NCI-H128 (cell line): ENCODE measurements around the gene VN1R4.
A peak's percentile ranks its signal among the peaks of the same experiment; 100 is the strongest.
"Not testable (repeated sequence)": the region's sequence is repeated elsewhere in the genome, so short reads cannot be mapped to it uniquely, and the experiment has no call there.

ENCODE experiments used
- DNase-seq: peaks from one replicate; lab custom pipeline; 2025; ENCODE audit not compliant: unreplicated experiment; lab: John Stamatoyannopoulos, UW

Gene VN1R4, protein sequence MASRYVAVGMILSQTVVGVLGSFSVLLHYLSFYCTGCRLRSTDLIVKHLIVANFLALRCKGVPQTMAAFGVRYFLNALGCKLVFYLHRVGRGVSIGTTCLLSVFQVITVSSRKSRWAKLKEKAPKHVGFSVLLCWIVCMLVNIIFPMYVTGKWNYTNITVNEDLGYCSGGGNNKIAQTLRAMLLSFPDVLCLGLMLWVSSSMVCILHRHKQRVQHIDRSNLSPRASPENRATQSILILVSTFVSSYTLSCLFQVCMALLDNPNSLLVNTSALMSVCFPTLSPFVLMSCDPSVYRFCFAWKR

DNA sequence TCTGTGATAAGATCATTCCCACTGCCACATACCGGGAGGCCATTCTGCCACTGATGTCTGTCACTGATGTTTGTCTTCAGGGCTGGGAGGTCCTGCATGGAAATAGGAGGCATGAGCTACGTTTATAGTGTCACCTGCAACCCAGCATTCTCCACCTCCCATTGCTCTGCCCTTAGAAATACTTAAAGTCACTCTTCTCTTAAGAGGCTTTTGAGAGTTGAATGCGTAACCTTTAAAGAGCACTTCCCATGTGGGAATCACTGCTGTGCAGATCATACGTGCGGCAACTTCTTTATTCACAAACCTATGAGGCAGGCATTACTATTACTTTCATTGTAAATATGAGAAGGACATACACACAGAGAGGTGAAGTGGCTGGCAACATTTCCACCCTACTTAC, at the start of gene VN1R4:
Gene VN1R4, minus strand, starts transcription at position 101 of the 400 bp plus-strand sequence. Its CDS starts 58 bp downstream, at position 43.
- peak; percentile 6 for DNase-seq

DNA sequence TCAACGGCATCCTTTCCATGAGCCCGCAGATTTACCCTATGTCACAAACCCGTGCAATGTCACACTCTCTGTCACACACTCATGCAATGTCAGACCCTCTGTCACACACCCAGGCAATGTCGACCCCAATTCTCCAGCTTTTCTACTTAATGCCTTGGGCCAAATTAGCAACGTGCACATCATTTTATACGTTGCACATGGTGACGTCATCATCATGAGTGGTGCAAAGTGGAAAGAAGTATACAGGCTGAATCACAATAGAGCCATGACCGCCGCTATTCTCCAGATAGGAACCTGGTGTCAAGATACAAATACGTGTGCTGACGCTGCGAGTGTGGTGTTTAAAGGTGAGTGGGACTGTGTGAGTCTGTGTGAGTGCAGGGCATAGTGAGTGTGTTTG, 44.4 kb upstream of the VN1R4 start:
- DNase-seq, result no peak

DNA sequence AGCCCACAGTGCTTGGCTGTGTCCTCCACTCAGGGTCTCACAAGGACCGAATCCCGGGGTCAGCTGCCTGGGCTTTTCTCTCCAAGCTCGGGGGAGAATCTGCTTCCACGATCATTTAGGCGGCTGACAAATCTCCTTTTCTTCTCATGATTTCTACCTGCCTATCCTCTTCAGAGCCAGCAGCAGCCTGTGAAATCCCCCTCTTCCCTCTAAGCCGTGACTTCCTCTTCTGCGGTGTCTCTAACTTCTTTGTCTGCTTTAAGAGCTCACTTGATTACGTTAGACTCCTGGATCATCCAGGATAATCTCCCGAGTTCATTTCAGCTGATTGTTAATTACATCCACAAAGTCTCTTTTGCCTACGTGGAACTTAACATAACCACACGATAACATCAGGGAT, 43.5 kb upstream of the VN1R4 start:
- DNase-seq, result no peak

DNA sequence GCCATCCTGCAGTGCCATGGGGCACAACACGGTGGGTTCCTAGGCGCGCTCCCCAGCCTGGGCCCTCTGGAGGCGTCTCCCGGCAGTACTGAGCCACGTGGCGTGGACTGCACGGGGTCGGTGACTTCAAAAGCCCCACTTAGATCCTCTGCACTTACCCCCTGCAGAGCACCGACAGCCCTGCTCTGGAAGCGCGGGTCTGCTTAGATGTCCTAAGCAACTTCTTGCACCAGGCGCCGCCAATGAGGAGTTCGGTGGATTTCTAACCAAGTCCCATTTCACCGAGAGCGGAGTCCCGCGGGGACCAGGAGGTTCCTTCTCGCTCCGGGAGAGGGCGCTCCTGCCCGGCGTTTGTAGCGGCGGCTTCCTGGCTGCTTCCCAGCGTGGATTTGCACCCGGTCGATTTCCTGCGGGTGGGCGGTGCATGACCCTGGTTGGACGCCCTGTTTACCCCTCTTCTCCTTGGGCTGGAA, 40.9 kb upstream of the VN1R4 start:
- DNase-seq, result no peak

DNA sequence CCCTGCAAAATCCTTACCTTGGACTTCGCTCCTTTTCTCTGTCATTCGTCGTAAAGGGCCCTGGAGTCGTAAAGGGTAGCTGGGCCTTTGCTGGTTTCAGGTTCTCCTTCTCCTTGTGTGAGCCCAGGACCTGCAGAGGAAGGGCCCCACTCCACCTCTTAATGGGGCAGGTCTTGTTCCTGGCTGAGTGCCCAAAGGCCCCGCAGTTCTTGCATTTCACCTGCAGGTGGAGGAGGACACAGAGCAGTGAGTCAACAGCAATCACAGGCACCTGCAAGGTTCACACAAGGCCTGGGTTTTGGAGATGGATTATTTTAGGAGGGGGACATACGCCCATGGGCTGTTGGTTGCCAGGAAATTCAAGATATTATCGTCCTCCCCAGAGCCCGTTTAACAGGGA, 33.8 kb upstream of the VN1R4 start:
- not testable (repeated sequence) for DNase-seq

DNA sequence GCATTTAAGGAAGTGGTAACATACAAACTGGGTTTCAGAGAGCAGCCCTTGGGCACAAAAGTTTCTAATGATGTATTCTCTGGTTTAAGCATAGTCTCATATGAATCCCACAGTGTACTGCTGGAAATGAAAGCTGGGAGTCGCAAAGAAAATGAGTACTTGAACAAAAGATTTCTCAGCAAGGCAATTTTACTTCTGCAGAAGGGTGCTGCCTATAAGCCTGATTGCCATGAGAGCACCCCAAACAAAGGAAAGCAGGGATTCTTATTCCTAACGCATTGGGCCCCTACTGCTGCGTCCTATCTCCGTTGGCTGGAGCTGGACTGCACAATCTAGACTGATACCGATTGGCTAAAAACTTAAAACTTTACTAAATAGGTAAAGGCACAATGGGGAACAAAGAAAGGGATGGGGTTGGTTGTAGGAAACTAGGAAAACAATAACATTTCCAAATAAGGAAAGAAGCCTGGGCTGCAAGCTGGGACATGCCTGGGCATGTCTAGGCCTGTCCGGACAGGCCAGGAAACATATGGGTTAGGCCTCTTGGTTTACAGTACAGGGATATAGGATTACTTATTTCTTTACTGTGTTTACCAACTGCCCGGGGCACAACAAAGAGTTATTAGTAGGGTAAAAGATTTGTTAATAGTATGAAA, 27.4 kb upstream of the VN1R4 start:
- no peak for DNase-seq

DNA sequence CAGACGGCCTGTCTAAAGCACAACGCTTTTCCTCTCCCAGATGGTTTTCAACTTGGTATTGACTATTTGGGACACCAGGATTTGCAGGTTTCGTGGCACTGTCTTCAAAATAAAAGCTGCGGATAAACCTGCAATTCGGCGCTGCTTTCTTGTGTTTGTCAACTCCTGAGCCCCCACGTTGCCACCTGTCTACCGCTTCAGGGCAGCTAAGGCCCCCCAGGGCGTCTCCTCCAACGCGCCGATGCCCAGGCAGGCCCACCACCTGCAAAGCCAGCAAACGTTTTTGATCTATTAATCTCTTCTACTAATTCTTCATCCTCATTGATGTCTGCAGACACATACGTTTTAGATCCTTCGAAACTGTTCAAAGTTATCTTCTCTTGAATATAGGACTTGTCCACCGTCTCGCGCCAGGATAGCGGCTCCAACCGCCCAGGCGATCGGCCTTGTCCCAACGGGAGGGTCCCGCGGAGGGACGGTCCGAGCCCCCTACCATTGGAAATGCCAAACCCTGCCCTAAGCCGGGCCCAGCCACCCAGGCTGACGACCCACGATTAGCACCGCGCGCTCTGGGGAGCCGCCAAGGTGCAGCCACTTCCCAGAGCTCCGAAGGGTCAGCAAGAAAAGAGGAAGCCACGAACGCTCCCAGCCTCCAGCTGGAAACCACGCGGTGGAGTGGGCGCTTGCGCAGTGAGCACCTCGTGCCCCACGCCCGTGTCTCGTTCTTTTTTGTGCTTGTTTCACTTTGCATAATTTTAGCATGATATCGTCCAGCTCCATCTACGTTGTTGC, 23.4 kb upstream of the VN1R4 start:
- DNase-seq, result no peak

- DNase-seq, result no peak
These were observed 17.6 kb upstream of the VN1R4 start for GRCh38 chr19:53285087-53285486.

DNA sequence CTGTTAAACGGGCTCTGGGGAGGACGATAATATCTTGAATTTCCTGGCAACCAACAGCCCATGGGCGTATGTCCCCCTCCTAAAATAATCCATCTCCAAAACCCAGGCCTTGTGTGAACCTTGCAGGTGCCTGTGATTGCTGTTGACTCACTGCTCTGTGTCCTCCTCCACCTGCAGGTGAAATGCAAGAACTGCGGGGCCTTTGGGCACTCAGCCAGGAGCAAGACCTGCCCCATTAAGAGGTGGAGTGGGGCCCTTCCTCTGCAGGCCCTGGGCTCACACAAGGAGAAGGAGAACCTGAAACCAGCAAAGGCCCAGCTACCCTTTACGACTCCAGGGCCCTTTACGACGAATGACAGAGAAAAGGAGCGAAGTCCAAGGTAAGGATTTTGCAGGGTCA, 14.4 kb upstream of the VN1R4 start:
- not testable (repeated sequence) for DNase-seq

GRCh38 chr19:53275480-53275879, 8.0 kb upstream of the VN1R4 start:
- DNase-seq, result no peak

- no peak for DNase-seq
These were observed 4.5 kb upstream of the VN1R4 start for GRCh38 chr19:53272044-53272443.

DNA sequence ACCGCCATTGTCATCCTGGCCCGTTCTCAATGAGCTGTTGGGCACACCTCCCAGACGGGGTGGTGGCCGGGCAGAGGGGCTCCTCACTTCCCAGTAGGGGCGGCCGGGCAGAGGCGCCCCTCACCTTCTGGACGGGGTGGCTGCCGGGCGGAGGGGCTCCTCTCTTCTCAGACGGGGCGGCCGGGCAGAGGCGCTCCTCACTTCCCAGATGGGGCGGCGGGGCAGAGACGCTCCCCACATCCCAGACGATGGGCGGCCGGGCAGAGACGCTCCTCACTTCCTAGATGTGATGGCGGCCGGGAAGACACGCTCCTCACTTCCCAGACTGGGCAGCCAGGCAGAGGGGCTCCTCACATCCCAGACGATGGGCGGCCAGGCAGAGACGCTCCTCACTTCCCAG, 2.3 kb upstream of the VN1R4 start:
- not testable (repeated sequence) for DNase-seq

DNA sequence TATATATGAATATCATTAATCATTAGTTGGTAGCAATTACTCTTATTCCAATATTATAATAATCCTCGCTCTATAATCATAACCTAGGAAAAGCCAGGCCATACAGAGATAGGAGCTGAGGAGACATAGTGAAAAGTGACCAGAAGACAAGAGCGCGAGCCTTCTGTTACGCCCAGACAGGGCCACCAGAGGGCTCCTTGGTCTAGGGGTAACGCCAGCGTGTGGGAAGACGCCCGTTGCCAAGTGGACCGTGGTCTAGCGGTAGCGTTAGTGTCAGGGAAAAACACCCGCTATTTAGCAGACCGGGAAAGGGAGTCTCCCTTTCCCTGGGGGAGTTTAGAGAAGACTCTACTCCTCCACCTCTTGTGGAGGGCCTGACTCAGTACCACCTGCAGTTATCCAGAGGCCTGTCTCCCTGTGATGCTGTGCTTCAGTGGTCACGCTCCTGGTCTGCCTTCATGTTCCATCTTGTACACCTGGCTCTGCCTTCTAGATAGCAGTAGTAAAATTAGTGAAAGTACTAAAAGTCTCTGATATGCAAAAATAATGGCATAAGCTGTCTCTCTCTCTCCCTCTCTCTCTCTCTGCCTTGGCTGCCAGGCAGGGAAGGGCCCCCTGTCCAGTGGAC, 9.7 kb downstream of the VN1R4 start, which contains the start of gene VN1R2:
Gene VN1R2, plus strand, starts transcription at position 578 of the 628 bp plus-strand sequence. CDS start 84 bp downstream, outside the sequence.
- not testable (repeated sequence) for DNase-seq

DNA sequence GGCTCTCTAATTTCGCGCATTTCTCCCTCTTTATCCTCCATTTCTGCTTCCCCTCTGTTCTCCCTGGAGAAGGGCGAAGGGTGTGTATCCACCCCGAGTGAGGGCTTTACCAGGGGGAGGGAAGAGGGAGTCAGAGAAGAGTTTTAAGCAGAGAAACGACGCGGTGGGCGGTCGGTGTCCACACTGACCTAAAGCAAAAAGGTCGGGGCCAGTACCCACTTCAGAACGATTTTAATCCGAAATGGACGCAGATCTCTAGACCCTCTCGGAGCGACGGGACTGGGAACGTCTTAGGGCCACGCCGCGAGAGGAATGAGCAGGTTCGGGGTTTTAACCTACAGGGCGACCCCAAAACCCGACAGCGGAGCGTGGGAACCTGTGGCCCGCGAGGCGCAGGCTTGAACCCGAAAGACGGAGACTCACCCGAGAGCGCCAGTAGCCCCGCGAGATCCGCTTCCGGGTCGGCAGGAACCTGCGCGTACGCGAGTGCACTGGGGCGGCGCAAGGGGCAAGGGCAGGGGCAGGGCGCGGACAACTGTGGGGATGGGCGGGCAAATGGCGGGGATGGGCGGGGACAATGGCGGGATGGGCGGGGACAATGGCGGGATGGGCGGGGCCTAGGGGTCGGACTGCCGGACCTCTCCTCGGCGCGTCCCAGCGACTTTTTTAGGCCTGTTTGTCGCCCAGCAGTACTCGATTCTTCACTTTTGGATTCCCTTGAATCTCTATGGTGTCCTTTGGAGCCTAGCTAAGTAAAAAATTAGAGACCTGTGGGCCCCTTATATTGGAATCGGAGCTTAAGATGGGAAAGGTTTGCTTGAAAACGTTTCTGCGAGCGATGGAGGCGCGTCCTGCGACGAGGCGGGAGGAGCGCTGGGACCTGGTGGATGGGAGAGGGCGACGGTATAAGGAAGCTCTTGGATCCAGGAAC, 12.8 kb downstream of the VN1R4 start, which contains the start of gene ZNF677:
Gene ZNF677, minus strand, starts transcription at position 463 of the 931 bp plus-strand sequence. CDS start 3,323 bp downstream, outside the sequence.
- no peak for DNase-seq

DNA sequence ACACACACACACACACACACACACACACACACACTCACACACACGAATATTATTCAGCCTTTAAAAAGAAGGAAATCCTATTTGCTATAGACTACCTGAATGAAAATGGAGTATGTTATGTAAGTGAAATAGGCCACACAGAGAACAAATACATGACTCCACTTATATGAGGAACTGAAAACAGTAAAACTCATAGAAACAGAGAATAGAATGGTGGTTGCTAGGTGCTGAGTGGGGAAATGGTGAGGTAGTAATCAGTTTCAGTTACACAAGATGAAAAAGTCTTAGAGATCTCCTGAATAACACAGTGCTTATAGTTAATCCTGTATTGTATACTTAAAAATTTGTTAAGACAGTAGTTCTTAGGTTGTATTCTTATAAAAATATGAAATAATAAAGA, 21.0 kb downstream of the VN1R4 start:
- no peak for DNase-seq

GRCh38 chr19:53237114-53237777, 30.3 kb downstream of the VN1R4 start:
- no peak for DNase-seq

- DNase-seq, result no peak
These were observed 42.9 kb downstream of the VN1R4 start for GRCh38 chr19:53224606-53225005.

DNA sequence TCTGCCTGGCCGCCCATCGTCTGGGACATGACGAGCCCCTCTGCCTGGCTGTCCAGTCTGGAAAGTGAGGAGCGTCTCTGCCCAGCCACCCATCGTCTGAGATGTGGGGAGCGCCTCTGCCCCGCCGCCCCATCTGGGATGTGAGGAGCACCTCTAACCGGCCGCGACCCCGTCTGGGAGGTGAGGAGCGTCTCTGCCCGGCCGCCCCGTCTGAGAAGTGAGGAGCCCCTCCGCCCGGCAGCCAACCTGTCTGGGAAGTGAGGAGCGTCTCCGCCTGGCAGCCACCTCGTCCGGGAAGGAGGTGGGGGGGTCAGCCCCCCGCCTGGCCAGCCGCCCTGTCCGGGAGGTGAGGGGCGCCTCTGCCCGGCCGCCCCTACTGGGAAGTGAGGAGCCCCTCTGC, 44.8 kb downstream of the VN1R4 start:
- DNase-seq, result not testable (repeated sequence)
